HCEC 1CT (cell line): Measurements from ENCODE around the gene AZGP1.
A peak's percentile ranks its signal among the peaks of the same experiment; 100 is the strongest.
"Not testable (repeated sequence)": the region's sequence is repeated elsewhere in the genome, so short reads cannot be mapped to it uniquely, and the experiment has no call there.

Experiments
- DNase-seq: peaks from one replicate; pipeline ENCODE4 v3.0.0-alpha.2; 2017

Gene AZGP1

GRCh38 chr7:99975782-99976521, at the start of gene AZGP1:
AZGP1 (minus strand) TSS chr7:99976031; CDS start chr7:99976020, 11 bp downstream.
- peak; percentile 3 for DNase-seq

- DNase-seq: no peak
These were observed 48.3 kb upstream of the AZGP1 start for GRCh38 chr7:100024020-100024619.

- DNase-seq: no peak
These were observed 47.7 kb upstream of the AZGP1 start for GRCh38 chr7:100023526-100023925.

- no peak for DNase-seq
These were observed 46.8 kb upstream of the AZGP1 start for GRCh38 chr7:100022621-100023020.

- DNase-seq: no peak
These were observed 45.5 kb upstream of the AZGP1 start for GRCh38 chr7:100021297-100021696.

- no peak for DNase-seq
These were observed 44.1 kb upstream of the AZGP1 start for GRCh38 chr7:100019908-100020307.

GRCh38 chr7:100017875-100018274, 42.0 kb upstream of the AZGP1 start:
- no peak for DNase-seq

GRCh38 chr7:100017300-100017699, 41.5 kb upstream of the AZGP1 start:
- no peak for DNase-seq

GRCh38 chr7:100016215-100016901, 40.5 kb upstream of the AZGP1 start:
- DNase-seq: no peak

GRCh38 chr7:100015232-100016214, 39.7 kb upstream of the AZGP1 start, which contains the start of gene ZKSCAN1:
ZKSCAN1 (plus strand) TSS chr7:100015596; CDS start chr7:100023507, 7,911 bp downstream.
- peak; percentile 93 for DNase-seq

GRCh38 chr7:100013328-100013676, 37.5 kb upstream of the AZGP1 start:
- DNase-seq: no peak

- peak; percentile 9 for DNase-seq
These were observed 36.8 kb upstream of the AZGP1 start for GRCh38 chr7:100012385-100013327.

- no peak for DNase-seq
These were observed 35.7 kb upstream of the AZGP1 start for GRCh38 chr7:100011516-100011915.

GRCh38 chr7:100010901-100011300, 35.1 kb upstream of the AZGP1 start:
- no peak for DNase-seq

- DNase-seq: not testable (repeated sequence)
These were observed 34.1 kb upstream of the AZGP1 start for GRCh38 chr7:100009952-100010351.

- no peak for DNase-seq
These were observed 32.7 kb upstream of the AZGP1 start for GRCh38 chr7:100008525-100008924.

GRCh38 chr7:100007887-100008286, 32.1 kb upstream of the AZGP1 start:
- no peak for DNase-seq

- DNase-seq: no peak
These were observed 28.2 kb upstream of the AZGP1 start for GRCh38 chr7:100003711-100004661.

GRCh38 chr7:100000239-100000638, 24.4 kb upstream of the AZGP1 start:
- DNase-seq: no peak

- no peak for DNase-seq
These were observed 21.8 kb upstream of the AZGP1 start for GRCh38 chr7:99997545-99998137.
